ENCODE results near the gene SPAG6.
A peak's percentile ranks its signal among the peaks of the same experiment; 100 is the strongest.

Gene SPAG6

DNA sequence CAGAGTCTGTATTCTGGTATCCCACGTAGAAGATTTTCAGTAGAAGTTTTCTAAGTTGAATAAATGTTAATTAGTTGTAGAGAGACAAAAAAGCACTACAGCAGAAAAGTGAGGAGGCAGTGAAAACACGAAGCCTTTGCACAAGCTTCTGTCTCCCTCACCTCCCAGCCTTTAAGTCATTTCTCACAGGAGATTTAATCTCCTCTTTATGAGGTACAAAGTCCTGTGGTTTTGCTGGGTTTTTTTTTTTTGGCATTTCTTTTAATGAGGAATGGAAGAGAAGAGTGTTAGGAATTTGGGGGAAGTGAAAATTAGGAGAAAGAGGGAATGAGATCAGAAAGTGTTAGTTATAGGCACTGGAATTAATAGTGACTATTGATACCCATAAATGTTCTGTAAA, 21.5 kb downstream of the SPAG6 start:
- TF ChIP-seq CTCF (conservative IDR thresholded peaks at IDR 0.05; ENCODE audit: low read depth, low read length), result no peak
- no peak for DNase-seq (ENCODE audit: low read depth)
- H3K4me3 ChIP-seq (ENCODE audit: low read depth, low read length), result no peak overlapping the region

DNA sequence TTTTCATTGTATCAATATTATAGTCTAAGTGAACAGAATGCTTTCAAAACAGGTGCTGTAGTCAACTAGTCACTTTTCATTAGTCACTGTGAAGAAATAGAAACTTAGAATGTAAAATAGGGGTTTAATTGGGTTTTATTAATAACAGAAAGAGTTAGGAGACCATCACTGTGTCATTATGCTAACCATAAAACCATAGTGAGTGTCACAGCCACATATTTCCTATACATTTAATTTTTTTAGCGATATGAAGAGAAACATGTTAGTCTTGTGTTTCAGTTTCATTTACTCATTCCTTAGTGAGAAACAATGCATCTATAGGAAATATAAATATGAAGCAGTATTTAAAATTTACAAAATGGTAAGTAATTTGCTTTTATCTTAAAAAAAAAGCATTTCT, 22.2 kb downstream of the SPAG6 start:
- H3K4me3 ChIP-seq (ENCODE audit: low read depth, low read length), result no peak overlapping the region
- DNase-seq (ENCODE audit: low read depth), result no peak
- no peak for TF ChIP-seq CTCF (conservative IDR thresholded peaks at IDR 0.05; ENCODE audit: low read depth, low read length)

GRCh38 chr10:22368402-22368801, 23.1 kb downstream of the SPAG6 start:
- no peak overlapping the region for H3K4me3 ChIP-seq (ENCODE audit: low read depth, low read length)
- no peak for TF ChIP-seq CTCF (conservative IDR thresholded peaks at IDR 0.05; ENCODE audit: low read depth, low read length)
- no peak for DNase-seq (ENCODE audit: low read depth)

GRCh38 chr10:22368981-22369380, 23.7 kb downstream of the SPAG6 start:
- TF ChIP-seq CTCF (conservative IDR thresholded peaks at IDR 0.05; ENCODE audit: low read depth, low read length), result no peak
- DNase-seq (ENCODE audit: low read depth), result no peak
- H3K4me3 ChIP-seq (ENCODE audit: low read depth, low read length), result no peak overlapping the region

DNA sequence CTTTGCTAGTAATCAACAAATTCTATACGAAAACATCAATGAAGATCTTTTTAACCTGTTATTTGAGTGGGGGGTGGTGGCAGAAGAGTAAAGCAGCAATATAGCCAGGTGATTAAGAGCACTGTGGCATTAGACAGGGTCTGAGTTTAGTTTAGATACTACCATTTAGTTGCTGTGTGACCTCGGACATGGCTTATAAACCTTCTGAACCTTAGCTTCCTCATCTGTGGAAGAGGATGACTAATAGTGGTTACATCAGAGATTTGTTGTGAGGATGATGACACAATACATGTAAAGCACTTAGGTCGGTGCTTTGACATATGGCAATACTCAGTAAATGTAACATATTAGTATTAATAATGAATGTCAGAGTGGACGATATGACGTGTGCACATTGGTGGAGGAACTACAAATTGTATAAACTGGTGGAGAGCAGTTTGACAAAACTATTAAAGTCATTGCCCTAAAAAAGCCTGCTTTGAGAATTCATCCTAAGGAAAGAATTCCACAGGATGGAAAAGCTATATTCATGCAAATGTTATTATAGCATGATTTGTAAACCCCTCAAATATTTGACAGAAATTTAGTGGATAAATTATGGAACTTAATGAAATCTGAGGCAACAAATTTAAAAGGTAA, 24.3 kb downstream of the SPAG6 start:
- TF ChIP-seq CTCF (conservative IDR thresholded peaks at IDR 0.05; ENCODE audit: low read depth, low read length), result no peak
- H3K4me3 ChIP-seq (ENCODE audit: low read depth, low read length), result no peak overlapping the region
- DNase-seq (ENCODE audit: low read depth), result peak; percentile 46

DNA sequence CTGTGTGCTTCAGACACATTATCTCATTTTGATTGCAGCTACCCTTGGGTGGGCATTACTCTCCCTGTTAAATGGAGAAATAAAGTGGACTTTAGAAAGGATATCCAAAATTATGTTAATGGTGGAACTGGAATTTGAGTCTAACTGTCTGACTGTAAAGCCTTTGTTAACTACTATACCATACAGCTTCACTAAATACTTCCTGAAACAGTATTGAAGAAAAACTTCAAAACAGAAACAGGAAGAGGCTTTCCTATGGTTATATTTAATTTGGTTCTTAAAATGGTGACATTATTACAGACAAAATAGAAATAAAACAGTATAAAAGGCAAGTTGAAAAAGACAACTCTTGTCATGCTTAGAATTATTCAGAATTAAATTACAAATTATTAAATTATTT, 25.0 kb downstream of the SPAG6 start:
- TF ChIP-seq CTCF (conservative IDR thresholded peaks at IDR 0.05; ENCODE audit: low read depth, low read length), result no peak
- no peak for DNase-seq (ENCODE audit: low read depth)

DNA sequence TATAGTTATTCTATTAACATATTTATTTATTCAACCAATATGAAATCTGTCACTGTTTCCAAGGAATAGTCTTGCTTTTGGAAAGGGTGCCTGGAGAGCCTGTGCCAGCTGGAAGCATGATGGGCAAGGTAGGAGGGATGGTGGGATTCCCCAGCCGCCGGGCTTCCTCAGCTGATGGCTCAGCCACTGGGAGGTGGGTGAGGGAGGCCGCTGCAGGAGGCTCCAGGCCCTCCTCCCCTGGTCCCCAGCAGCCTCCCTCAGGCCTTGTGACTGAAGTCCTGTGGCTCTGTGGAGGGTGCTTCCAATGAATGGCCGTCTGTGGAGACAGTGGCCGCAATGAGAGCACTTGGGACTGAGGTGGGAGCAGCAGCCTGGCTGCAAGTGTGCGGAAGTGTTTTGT, 27.0 kb downstream of the SPAG6 start:
- no peak for TF ChIP-seq CTCF (conservative IDR thresholded peaks at IDR 0.05; ENCODE audit: low read depth, low read length)
- no peak for DNase-seq (ENCODE audit: low read depth)
- H3K4me3 ChIP-seq (ENCODE audit: low read depth, low read length), result no peak overlapping the region

More for the DNA sequence above, 25.0 kb downstream of the SPAG6 start:
- no peak overlapping the region for H3K4me3 ChIP-seq (ENCODE audit: low read depth, low read length)

Measured in choroid plexus epithelial cell (primary cell).